KOPT-K1 (cell line): ENCODE data around the gene WNT7B.
A peak's percentile ranks its signal among the peaks of the same experiment; 100 is the strongest.

Source experiments
- H3K27ac ChIP-seq: fragments of 200-600 bp; sonication (generic); 2 replicates; pipeline ENCODE4 v1.5.1; 2016; ENCODE audit warnings: antibody characterized with exemption, mild to moderate bottlenecking, low read depth, low read length; ENCODE audit not compliant: poor library complexity, severe bottlenecking
- H3K36me3 ChIP-seq: fragments of 200-600 bp; sonication (generic); 2 replicates; pipeline ENCODE4 v1.5.1; 2017; ENCODE audit warnings: antibody characterized with exemption, mild to moderate bottlenecking, low read length, moderate library complexity; ENCODE audit not compliant: insufficient read depth
- H3K9me3 ChIP-seq: fragments of 200-600 bp; sonication (generic); 2 replicates; pipeline ENCODE4 v1.5.1; 2017; ENCODE audit warnings: antibody characterized with exemption, low read length, mild to moderate bottlenecking; ENCODE audit not compliant: insufficient read depth, poor library complexity, severe bottlenecking

Gene WNT7B

GRCh38 chr22:46001426-46002106 is 24.6 kb upstream of the WNT7B start:
- Histone ChIP-seq H3K9me3 (no peaks in the 10 kb centered on the region), H3K27ac (no peak overlapping the region), H3K36me3 (no peaks in the 10 kb centered on the region)

GRCh38 chr22:46001046-46001425 is 24.1 kb upstream of the WNT7B start:
- Histone ChIP-seq H3K27ac (no peak overlapping the region), H3K36me3 (no peaks in the 10 kb centered on the region), H3K9me3 (no peaks in the 10 kb centered on the region)

GRCh38 chr22:46000081-46001027 is 23.4 kb upstream of the WNT7B start:
- Histone ChIP-seq H3K36me3 (no peaks in the 10 kb centered on the region), H3K27ac (no peak overlapping the region), H3K9me3 (no peaks in the 10 kb centered on the region)

- no peaks in the 10 kb centered on the region for H3K9me3 ChIP-seq
- no peaks in the 10 kb centered on the region for H3K36me3 ChIP-seq
- H3K27ac ChIP-seq, result no peak overlapping the region
Observed at GRCh38 chr22:45999379-45999971, 22.5 kb upstream of the WNT7B start.

- Histone ChIP-seq H3K36me3 (no peaks in the 10 kb centered on the region), H3K27ac (no peak overlapping the region), H3K9me3 (no peaks in the 10 kb centered on the region)
Observed at GRCh38 chr22:45998638-45999378, 21.8 kb upstream of the WNT7B start.

GRCh38 chr22:45997777-45998637 is 21.0 kb upstream of the WNT7B start:
- Histone ChIP-seq H3K27ac (peak overlapping the region; percentile 27), H3K9me3 (no peaks in the 10 kb centered on the region), H3K36me3 (no peaks in the 10 kb centered on the region)

- Histone ChIP-seq H3K27ac (peak overlapping the region; percentile 27), H3K9me3 (no peaks in the 10 kb centered on the region)
Observed at GRCh38 chr22:45997077-45997776, 20.3 kb upstream of the WNT7B start.

GRCh38 chr22:45996241-45997076 is 19.5 kb upstream of the WNT7B start:
- Histone ChIP-seq H3K27ac (peak overlapping the region; percentile 27), H3K36me3 (no peaks in the 10 kb centered on the region), H3K9me3 (no peaks in the 10 kb centered on the region)

More at GRCh38 chr22:45997077-45997776, 20.3 kb upstream of the WNT7B start:
- no peaks in the 10 kb centered on the region for H3K36me3 ChIP-seq

- Histone ChIP-seq H3K27ac (no peak overlapping the region), H3K36me3 (no peaks in the 10 kb centered on the region), H3K9me3 (no peaks in the 10 kb centered on the region)
Observed at GRCh38 chr22:45995405-45996101, 18.6 kb upstream of the WNT7B start.

- no peaks in the 10 kb centered on the region for H3K9me3 ChIP-seq
- no peaks in the 10 kb centered on the region for H3K36me3 ChIP-seq
- H3K27ac ChIP-seq, result no peak overlapping the region
Observed at GRCh38 chr22:45994491-45995404, 17.8 kb upstream of the WNT7B start.

- no peaks in the 10 kb centered on the region for H3K9me3 ChIP-seq
- no peak overlapping the region for H3K27ac ChIP-seq
- H3K36me3 ChIP-seq, result no peaks in the 10 kb centered on the region
Observed at GRCh38 chr22:45993841-45994240, 16.9 kb upstream of the WNT7B start.
